ENCODE results near the gene PPP1R3E. TPM values are rescaled to one million over a fixed set of nuclear protein-coding genes. Genes with fewer than 3 reads are reported as not detected.

The PPP1R3E gene
- total and polyA plus RNA-seq, 9 donors, result 6.8 to 26.4 (median 19.2) TPM

GRCh38 chr14:23308721-23309445 is 6.2 kb upstream of the PPP1R3E start:
- no peaks in the 10 kb centered on the region for H3K9me3 ChIP-seq
- TF ChIP-seq EP300 (IDR thresholded peaks at IDR 0.05) (no peak), POLR2A (IDR thresholded peaks at IDR 0.05) (no peak), CTCF (IDR thresholded peaks at IDR 0.05) (no peak)
- no peaks in the 10 kb centered on the region for H3K27me3 ChIP-seq
- DNase-seq, result peak in 1 of 5 donors; percentile 27
- H3K4me3 ChIP-seq, result no peak overlapping the region
- H3K27ac ChIP-seq, result no peak overlapping the region
- H3K4me1 ChIP-seq (ENCODE audit: insufficient read depth), result peaks cover 9% of the 10 kb centered on the region
- WGBS, 3 donors, result 79 to 84% (median 80%) methylated on average over 17 of the region's 17 CpGs
- intact Hi-C loops (cut with DNase I), result no loop called here
- no peaks in the 10 kb centered on the region for H3K36me3 ChIP-seq

GRCh38 chr14:23307687-23308644 is 5.3 kb upstream of the PPP1R3E start:
- DNase-seq, result peak in 1 of 5 donors; percentile 39
- H3K27ac ChIP-seq, result peak overlapping the region in 1 of 2 donors; percentile 86
- peaks cover 9% of the 10 kb centered on the region for H3K4me1 ChIP-seq (ENCODE audit: insufficient read depth)
- intact Hi-C loops (cut with DNase I), result no loop called here
- no peak overlapping the region for H3K4me3 ChIP-seq
- H3K27me3 ChIP-seq, result no peaks in the 10 kb centered on the region
- H3K9me3 ChIP-seq, result no peaks in the 10 kb centered on the region
- TF ChIP-seq EP300 (IDR thresholded peaks at IDR 0.05), result no peak
- no peak for TF ChIP-seq CTCF (IDR thresholded peaks at IDR 0.05)
- TF ChIP-seq POLR2A (IDR thresholded peaks at IDR 0.05), result no peak
- WGBS, 3 donors, result 72 to 79% (median 78%) methylated on average over 22 of the region's 22 CpGs
- H3K36me3 ChIP-seq, result no peaks in the 10 kb centered on the region

GRCh38 chr14:23307146-23307530 is 4.5 kb upstream of the PPP1R3E start:
- peaks cover 9% of the 10 kb centered on the region for H3K4me1 ChIP-seq (ENCODE audit: insufficient read depth)
- no peaks in the 10 kb centered on the region for H3K9me3 ChIP-seq
- H3K27me3 ChIP-seq, result no peaks in the 10 kb centered on the region
- WGBS, 3 donors, result 2 to 3% (median 2%) methylated on average over 5 of the region's 5 CpGs
- no peaks in the 10 kb centered on the region for H3K36me3 ChIP-seq
- TF ChIP-seq CTCF (IDR thresholded peaks at IDR 0.05), result no peak
- no peak for TF ChIP-seq EP300 (IDR thresholded peaks at IDR 0.05)
- no peak for TF ChIP-seq POLR2A (IDR thresholded peaks at IDR 0.05)
- peak overlapping the region; percentile 67 for H3K4me3 ChIP-seq
- H3K27ac ChIP-seq, result peak overlapping the region; percentile 64 to 86
- no peak for DNase-seq
- intact Hi-C loops (cut with DNase I), result no loop called here

GRCh38 chr14:23306412-23307145 is 3.9 kb upstream of the PPP1R3E start, which contains the start of gene BCL2L2:
Gene BCL2L2, plus strand, starts transcription at chr14:23306833. Its CDS starts 935 bp downstream, at chr14:23307768.
- H3K36me3 ChIP-seq, result no peaks in the 10 kb centered on the region
- no peak for TF ChIP-seq CTCF (IDR thresholded peaks at IDR 0.05)
- peak; percentile 62 for TF ChIP-seq POLR2A (IDR thresholded peaks at IDR 0.05)
- H3K9me3 ChIP-seq, result no peaks in the 10 kb centered on the region
- DNase-seq, result peak; percentile 92 to 95 (median 94)
- peak within 1 kb of the TSS; percentile 66 to 86 for H3K27ac ChIP-seq
- 0 to 1% (median 0%) methylated on average over 24 of the region's 24 CpGs for WGBS, 3 donors
- intact Hi-C loops (cut with DNase I), result no loop called here
- no peaks in the 10 kb centered on the region for H3K27me3 ChIP-seq
- H3K4me3 ChIP-seq, result peak within 1 kb of the TSS; percentile 67
- H3K4me1 ChIP-seq (ENCODE audit: insufficient read depth), result peaks cover 9% of the 10 kb centered on the region

All from ovary (tissue), 9 donors.